HL-60 (cell line): ENCODE data around the gene SDF2.
A peak's percentile ranks its signal among the peaks of the same experiment; 100 is the strongest.

Experiments
- DNase-seq, 2 experiments: peaks; one replicate each; pipeline ENCODE4 v3.0.0-alpha.2; 2010 to 2020; ENCODE audit warnings: low read depth in 1 of 2, low spot score in 1 of 2
- H3K27ac ChIP-seq: fragments of 250-450 bp; sonication (Bioruptor Pico); replicated peaks from 2 replicates; pipeline ENCODE4 v1.5.1; 2020; ENCODE audit warnings: mild to moderate bottlenecking, moderate library complexity
- H3K27me3 ChIP-seq: fragments of 250-450 bp; sonication (Bioruptor Pico); 2 replicates; pipeline ENCODE4 v1.5.1; 2021; ENCODE audit warnings: mild to moderate bottlenecking, moderate library complexity; ENCODE audit not compliant: insufficient read depth, poor library complexity, severe bottlenecking
- H3K4me3 ChIP-seq: replicated peaks from 2 replicates; pipeline ENCODE4 v1.5.1; 2011; ENCODE audit warnings: mild to moderate bottlenecking, control low read depth, low read length; ENCODE audit not compliant: insufficient read depth
- CTCF ChIP-seq: IDR thresholded peaks from one replicate; pipeline ENCODE4 v1.5.1; 2011; ENCODE audit warnings: low read length, control low read depth, inconsistent platforms; ENCODE audit not compliant: insufficient read depth
- GABPA ChIP-seq: IDR thresholded peaks from 2 replicates; pipeline ENCODE4 v1.6.1; 2012; ENCODE audit warnings: low read depth
- POLR2AphosphoS5 ChIP-seq: IDR thresholded peaks from 2 replicates; pipeline ENCODE4 v1.6.1; 2012; ENCODE audit warnings: low read depth
- SPI1 ChIP-seq: IDR thresholded peaks from 2 replicates; pipeline ENCODE4 v1.6.1; 2012; ENCODE audit warnings: low read depth, mild to moderate bottlenecking, borderline replicate concordance
- TF ChIP-seq, protein P1 (sequence below): IDR thresholded peaks from 2 replicates; pipeline ENCODE4 v1.6.1; 2012; ENCODE audit warnings: low read depth; ENCODE audit not compliant: insufficient replicate concordance

SDF2 gene

DNA sequence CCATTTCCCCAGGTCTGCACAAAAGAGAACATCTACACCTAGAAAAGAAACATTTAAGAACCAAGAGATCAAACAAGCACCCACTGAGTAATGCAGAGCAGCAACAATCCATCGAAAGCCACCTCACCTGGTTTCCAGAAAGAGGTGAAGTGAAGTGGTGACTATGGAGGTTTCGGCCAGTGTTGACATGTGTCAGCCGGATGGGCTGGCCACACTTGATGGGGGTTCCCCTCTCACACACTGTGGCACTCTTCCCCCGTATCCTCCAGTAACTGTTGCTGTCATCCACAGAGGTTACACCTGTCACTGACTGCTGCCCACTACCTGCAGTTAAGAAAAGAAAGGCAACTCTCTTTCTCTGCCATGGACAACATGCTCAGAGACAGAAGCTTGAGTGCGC is 6.5 kb downstream of the SDF2 start:
- Histone ChIP-seq H3K4me3 (no peak overlapping the region), H3K27ac (no peak overlapping the region), H3K27me3 (no peaks in the 10 kb centered on the region)
- no peak for TF ChIP-seq GABPA
- DNase-seq = no peak

- DNase-seq = no peak
- H3K4me3 ChIP-seq = no peak overlapping the region
- H3K27me3 ChIP-seq = no peaks in the 10 kb centered on the region
- H3K27ac ChIP-seq = no peak overlapping the region
- TF ChIP-seq CTCF (no peak), POLR2AphosphoS5 (no peak), GABPA (no peak)
These were observed 13.0 kb downstream of the SDF2 start for GRCh38 chr17:28648698-28649097.

- peak in 1 of 2 experiments; percentile 9 for DNase-seq
- Histone ChIP-seq H3K27ac (peak overlapping the region; percentile 76), H3K27me3 (no peaks in the 10 kb centered on the region), H3K4me3 (no peak overlapping the region)
- TF ChIP-seq POLR2AphosphoS5 = no peak
- TF ChIP-seq, protein P1, sequence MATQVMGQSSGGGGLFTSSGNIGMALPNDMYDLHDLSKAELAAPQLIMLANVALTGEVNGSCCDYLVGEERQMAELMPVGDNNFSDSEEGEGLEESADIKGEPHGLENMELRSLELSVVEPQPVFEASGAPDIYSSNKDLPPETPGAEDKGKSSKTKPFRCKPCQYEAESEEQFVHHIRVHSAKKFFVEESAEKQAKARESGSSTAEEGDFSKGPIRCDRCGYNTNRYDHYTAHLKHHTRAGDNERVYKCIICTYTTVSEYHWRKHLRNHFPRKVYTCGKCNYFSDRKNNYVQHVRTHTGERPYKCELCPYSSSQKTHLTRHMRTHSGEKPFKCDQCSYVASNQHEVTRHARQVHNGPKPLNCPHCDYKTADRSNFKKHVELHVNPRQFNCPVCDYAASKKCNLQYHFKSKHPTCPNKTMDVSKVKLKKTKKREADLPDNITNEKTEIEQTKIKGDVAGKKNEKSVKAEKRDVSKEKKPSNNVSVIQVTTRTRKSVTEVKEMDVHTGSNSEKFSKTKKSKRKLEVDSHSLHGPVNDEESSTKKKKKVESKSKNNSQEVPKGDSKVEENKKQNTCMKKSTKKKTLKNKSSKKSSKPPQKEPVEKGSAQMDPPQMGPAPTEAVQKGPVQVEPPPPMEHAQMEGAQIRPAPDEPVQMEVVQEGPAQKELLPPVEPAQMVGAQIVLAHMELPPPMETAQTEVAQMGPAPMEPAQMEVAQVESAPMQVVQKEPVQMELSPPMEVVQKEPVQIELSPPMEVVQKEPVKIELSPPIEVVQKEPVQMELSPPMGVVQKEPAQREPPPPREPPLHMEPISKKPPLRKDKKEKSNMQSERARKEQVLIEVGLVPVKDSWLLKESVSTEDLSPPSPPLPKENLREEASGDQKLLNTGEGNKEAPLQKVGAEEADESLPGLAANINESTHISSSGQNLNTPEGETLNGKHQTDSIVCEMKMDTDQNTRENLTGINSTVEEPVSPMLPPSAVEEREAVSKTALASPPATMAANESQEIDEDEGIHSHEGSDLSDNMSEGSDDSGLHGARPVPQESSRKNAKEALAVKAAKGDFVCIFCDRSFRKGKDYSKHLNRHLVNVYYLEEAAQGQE = no peak
- no peak for TF ChIP-seq SPI1
- no peak for TF ChIP-seq GABPA
- TF ChIP-seq CTCF = no peak
These were observed 15.5 kb downstream of the SDF2 start for GRCh38 chr17:28646039-28646754.

GRCh38 chr17:28645576-28645939 is 16.1 kb downstream of the SDF2 start:
- TF ChIP-seq, protein P1 = no peak
- TF ChIP-seq SPI1 (no peak), CTCF (no peak), GABPA (no peak), POLR2AphosphoS5 (no peak)
- H3K4me3 ChIP-seq = peak overlapping the region; percentile 74
- DNase-seq = peak in 1 of 2 experiments; percentile 16
- H3K27ac ChIP-seq = peak overlapping the region; percentile 76
- H3K27me3 ChIP-seq = no peaks in the 10 kb centered on the region
